HL-60/S4 treated with phorbol 12-myristate 13-acetate at 8.2 ng/mL for 4 days and 3 days (cell line): ENCODE data around the gene RNF130.
"Not testable (repeated sequence)": the region's sequence is repeated elsewhere in the genome, so short reads cannot be mapped to it uniquely, and the experiment has no call there.

Source experiments
- in situ Hi-C: fragments of 300-500 bp; cut with MboI; formaldehyde crosslinking; loops from 2 replicates; pipeline ENCODE4 v1.15.0; 2022; ENCODE audit warnings: low sequenced_read_pairs

RNF130 gene

GRCh38 chr5:180026320-180026719 lies 45.2 kb downstream of the RNF130 start:
- in situ Hi-C loops = no loop called here

- in situ Hi-C loops = no loop called here
Observed at GRCh38 chr5:180021900-180022299, 49.7 kb downstream of the RNF130 start.

GRCh38 chr5:180020176-180020575 lies 51.4 kb downstream of the RNF130 start:
- in situ Hi-C loops = no loop called here

GRCh38 chr5:180018347-180019060 lies 53.1 kb downstream of the RNF130 start:
- in situ Hi-C loops = no loop called here

- in situ Hi-C loops = not testable (repeated sequence)
Observed at GRCh38 chr5:180015523-180015922, 56.0 kb downstream of the RNF130 start.

GRCh38 chr5:180013678-180014077 lies 57.9 kb downstream of the RNF130 start:
- in situ Hi-C loops = no loop called here

GRCh38 chr5:180012316-180012715 lies 59.2 kb downstream of the RNF130 start:
- in situ Hi-C loops = no loop called here

- in situ Hi-C loops = no loop called here
Observed at GRCh38 chr5:180010636-180011035, 60.9 kb downstream of the RNF130 start.

- in situ Hi-C loops = no loop called here
Observed at GRCh38 chr5:180009581-180009980, 62.0 kb downstream of the RNF130 start.

GRCh38 chr5:180008433-180008832 lies 63.1 kb downstream of the RNF130 start:
- in situ Hi-C loops = no loop called here

GRCh38 chr5:180007582-180007981 lies 64.0 kb downstream of the RNF130 start:
- in situ Hi-C loops = no loop called here

- in situ Hi-C loops = no loop called here
Observed at GRCh38 chr5:180006141-180006540, 65.4 kb downstream of the RNF130 start.

- in situ Hi-C loops = no loop called here
Observed at GRCh38 chr5:180003127-180003526, 68.4 kb downstream of the RNF130 start.

GRCh38 chr5:180001742-180002141 lies 69.8 kb downstream of the RNF130 start:
- in situ Hi-C loops = no loop called here

GRCh38 chr5:180001136-180001535 lies 70.4 kb downstream of the RNF130 start:
- in situ Hi-C loops = no loop called here

GRCh38 chr5:179998485-179998884 lies 73.1 kb downstream of the RNF130 start:
- in situ Hi-C loops = no loop called here

- in situ Hi-C loops = no loop called here
Observed at GRCh38 chr5:179994583-179995323, 76.8 kb downstream of the RNF130 start.

- in situ Hi-C loops = not testable (repeated sequence)
Observed at GRCh38 chr5:179992855-179993254, 78.7 kb downstream of the RNF130 start.

- in situ Hi-C loops = no loop called here
Observed at GRCh38 chr5:179991106-179991505, 80.5 kb downstream of the RNF130 start.

GRCh38 chr5:179990525-179990924 lies 81.0 kb downstream of the RNF130 start:
- in situ Hi-C loops = not testable (repeated sequence)

- in situ Hi-C loops = no loop called here
Observed at GRCh38 chr5:179986328-179986727, 85.2 kb downstream of the RNF130 start.

- in situ Hi-C loops = no loop called here
Observed at GRCh38 chr5:179981636-179982035, 89.9 kb downstream of the RNF130 start.
